Activated naive CD8-positive, alpha-beta T cell (primary cell): Measurements from ENCODE around the gene CLPTM1L.

Experiments
- H3K27ac Mint-ChIP-seq: one replicate; pipeline ENCODE4 v1.8.0; 2021; ENCODE audit warnings: mixed read lengths
- H3K27me3 Mint-ChIP-seq: one replicate; pipeline ENCODE4 v1.8.0; 2021; ENCODE audit warnings: mixed read lengths
- H3K36me3 Mint-ChIP-seq: one replicate; pipeline ENCODE4 v1.8.0; 2021; ENCODE audit warnings: mixed read lengths
- H3K4me1 Mint-ChIP-seq: one replicate; pipeline ENCODE4 v1.8.0; 2021; ENCODE audit warnings: low read depth, mixed read lengths
- H3K4me3 Mint-ChIP-seq: one replicate; pipeline ENCODE4 v1.8.0; 2021; ENCODE audit warnings: mild to moderate bottlenecking, mixed read lengths
- H3K9me3 Mint-ChIP-seq: one replicate; pipeline ENCODE4 v1.8.0; 2021; ENCODE audit warnings: low read depth, mixed read lengths

CLPTM1L gene

GRCh38 chr5:1315018-1315708, 29.7 kb downstream of the CLPTM1L start:
- no peaks in the 10 kb centered on the region for H3K36me3 Mint-ChIP-seq
- peak overlapping the region; percentile 64 for H3K27ac Mint-ChIP-seq
- no peaks in the 10 kb centered on the region for H3K9me3 Mint-ChIP-seq
- H3K27me3 Mint-ChIP-seq = no peaks in the 10 kb centered on the region
- H3K4me1 Mint-ChIP-seq = peaks cover 62% of the 10 kb centered on the region
- peak overlapping the region; percentile 77 for H3K4me3 Mint-ChIP-seq

GRCh38 chr5:1314564-1314982, 30.3 kb downstream of the CLPTM1L start:
- H3K9me3 Mint-ChIP-seq = no peaks in the 10 kb centered on the region
- no peak overlapping the region for H3K27ac Mint-ChIP-seq
- H3K4me3 Mint-ChIP-seq = no peak overlapping the region
- H3K27me3 Mint-ChIP-seq = no peaks in the 10 kb centered on the region
- no peaks in the 10 kb centered on the region for H3K36me3 Mint-ChIP-seq
- peaks cover 64% of the 10 kb centered on the region for H3K4me1 Mint-ChIP-seq

GRCh38 chr5:1312993-1313833, 31.7 kb downstream of the CLPTM1L start:
- Mint-ChIP-seq H3K27me3 (no peaks in the 10 kb centered on the region), H3K9me3 (no peaks in the 10 kb centered on the region), H3K4me1 (peaks cover 73% of the 10 kb centered on the region), H3K36me3 (no peaks in the 10 kb centered on the region), H3K4me3 (peak overlapping the region; percentile 72), H3K27ac (peak overlapping the region; percentile 58)

- Mint-ChIP-seq H3K27ac (no peak overlapping the region), H3K9me3 (no peaks in the 10 kb centered on the region), H3K36me3 (no peaks in the 10 kb centered on the region), H3K27me3 (no peaks in the 10 kb centered on the region), H3K4me3 (no peak overlapping the region), H3K4me1 (peaks cover 69% of the 10 kb centered on the region)
These were observed 32.7 kb downstream of the CLPTM1L start for GRCh38 chr5:1312206-1312605.

- Mint-ChIP-seq H3K4me3 (no peak overlapping the region), H3K4me1 (peaks cover 63% of the 10 kb centered on the region), H3K9me3 (no peaks in the 10 kb centered on the region), H3K36me3 (no peaks in the 10 kb centered on the region), H3K27me3 (no peaks in the 10 kb centered on the region), H3K27ac (no peak overlapping the region)
These were observed 33.4 kb downstream of the CLPTM1L start for GRCh38 chr5:1311439-1312055.

- Mint-ChIP-seq H3K4me1 (peaks cover 49% of the 10 kb centered on the region), H3K27ac (peak overlapping the region; percentile 12), H3K27me3 (no peaks in the 10 kb centered on the region), H3K9me3 (no peaks in the 10 kb centered on the region), H3K36me3 (no peaks in the 10 kb centered on the region), H3K4me3 (no peak overlapping the region)
These were observed 34.8 kb downstream of the CLPTM1L start for GRCh38 chr5:1310118-1310517.

GRCh38 chr5:1304033-1304432, 40.9 kb downstream of the CLPTM1L start:
- no peak overlapping the region for H3K27ac Mint-ChIP-seq
- peaks cover 9% of the 10 kb centered on the region for H3K9me3 Mint-ChIP-seq
- H3K4me1 Mint-ChIP-seq = peaks cover 9% of the 10 kb centered on the region
- no peaks in the 10 kb centered on the region for H3K36me3 Mint-ChIP-seq
- H3K27me3 Mint-ChIP-seq = no peaks in the 10 kb centered on the region
- no peak overlapping the region for H3K4me3 Mint-ChIP-seq

- no peaks in the 10 kb centered on the region for H3K36me3 Mint-ChIP-seq
- H3K4me3 Mint-ChIP-seq = no peak overlapping the region
- no peak overlapping the region for H3K27ac Mint-ChIP-seq
- H3K9me3 Mint-ChIP-seq = peaks cover 9% of the 10 kb centered on the region
- H3K27me3 Mint-ChIP-seq = no peaks in the 10 kb centered on the region
- peaks cover 1% of the 10 kb centered on the region for H3K4me1 Mint-ChIP-seq
These were observed 42.6 kb downstream of the CLPTM1L start for GRCh38 chr5:1302258-1302657.

GRCh38 chr5:1300581-1301083, 44.3 kb downstream of the CLPTM1L start:
- no peaks in the 10 kb centered on the region for H3K27me3 Mint-ChIP-seq
- H3K4me3 Mint-ChIP-seq = no peak overlapping the region
- H3K27ac Mint-ChIP-seq = no peak overlapping the region
- H3K4me1 Mint-ChIP-seq = peaks cover 5% of the 10 kb centered on the region
- H3K9me3 Mint-ChIP-seq = peaks cover 9% of the 10 kb centered on the region
- H3K36me3 Mint-ChIP-seq = no peaks in the 10 kb centered on the region

- H3K27ac Mint-ChIP-seq = no peak overlapping the region
- no peaks in the 10 kb centered on the region for H3K27me3 Mint-ChIP-seq
- H3K4me3 Mint-ChIP-seq = no peak overlapping the region
- no peaks in the 10 kb centered on the region for H3K36me3 Mint-ChIP-seq
- H3K4me1 Mint-ChIP-seq = peaks cover 5% of the 10 kb centered on the region
- H3K9me3 Mint-ChIP-seq = peaks cover 9% of the 10 kb centered on the region
These were observed 44.9 kb downstream of the CLPTM1L start for GRCh38 chr5:1299961-1300360.

- Mint-ChIP-seq H3K27me3 (no peaks in the 10 kb centered on the region), H3K4me1 (peaks cover 5% of the 10 kb centered on the region), H3K36me3 (no peaks in the 10 kb centered on the region), H3K27ac (no peak overlapping the region), H3K9me3 (peaks cover 9% of the 10 kb centered on the region), H3K4me3 (no peak overlapping the region)
These were observed 45.4 kb downstream of the CLPTM1L start for GRCh38 chr5:1299511-1299850.

GRCh38 chr5:1298723-1299510, 46.0 kb downstream of the CLPTM1L start:
- peaks cover 9% of the 10 kb centered on the region for H3K9me3 Mint-ChIP-seq
- peaks cover 4% of the 10 kb centered on the region for H3K4me1 Mint-ChIP-seq
- H3K36me3 Mint-ChIP-seq = no peaks in the 10 kb centered on the region
- no peaks in the 10 kb centered on the region for H3K27me3 Mint-ChIP-seq
- no peak overlapping the region for H3K27ac Mint-ChIP-seq
- no peak overlapping the region for H3K4me3 Mint-ChIP-seq

- Mint-ChIP-seq H3K36me3 (no peaks in the 10 kb centered on the region), H3K9me3 (peaks cover 3% of the 10 kb centered on the region), H3K27ac (no peak overlapping the region), H3K27me3 (no peaks in the 10 kb centered on the region), H3K4me1 (peaks cover 5% of the 10 kb centered on the region), H3K4me3 (no peak overlapping the region)
These were observed 46.8 kb downstream of the CLPTM1L start for GRCh38 chr5:1298067-1298551.

GRCh38 chr5:1297243-1297642, 47.7 kb downstream of the CLPTM1L start:
- no peaks in the 10 kb centered on the region for H3K36me3 Mint-ChIP-seq
- no peak overlapping the region for H3K27ac Mint-ChIP-seq
- H3K9me3 Mint-ChIP-seq = peaks cover under 1% of the 10 kb centered on the region
- H3K4me1 Mint-ChIP-seq = peaks cover 8% of the 10 kb centered on the region
- H3K4me3 Mint-ChIP-seq = no peak overlapping the region
- H3K27me3 Mint-ChIP-seq = no peaks in the 10 kb centered on the region
